Loucy (cell line): ENCODE results near the gene TMEM270.

ENCODE experiments used
- H2AFZ ChIP-seq: fragments of 200-600 bp; sonication (generic); 2 replicates; pipeline ENCODE4 v1.6.0; 2016; ENCODE audit warnings: antibody characterized with exemption, mild to moderate bottlenecking, low read length, moderate library complexity
- H3F3A ChIP-seq: fragments of 200-600 bp; 2 replicates; pipeline ENCODE4 v1.6.0; 2016; ENCODE audit warnings: antibody characterized with exemption, low read depth, mild to moderate bottlenecking
- H3K27me3 ChIP-seq: fragments of 200-600 bp; sonication (generic); 2 replicates; pipeline ENCODE4 v1.6.1; 2014; ENCODE audit warnings: low read length, mild to moderate bottlenecking; ENCODE audit not compliant: insufficient read depth, poor library complexity, severe bottlenecking
- H3K36me3 ChIP-seq: fragments of 200-600 bp; sonication (generic); 2 replicates; pipeline ENCODE4 v1.6.1; 2016; ENCODE audit warnings: low read length; ENCODE audit not compliant: insufficient read depth
- H3K4me1 ChIP-seq: fragments of 200-600 bp; sonication (generic); 2 replicates; pipeline ENCODE4 v1.5.1; 2014; ENCODE audit warnings: low read length, mild to moderate bottlenecking; ENCODE audit not compliant: insufficient read depth, poor library complexity, severe bottlenecking
- H3K4me2 ChIP-seq: fragments of 200-600 bp; sonication (generic); 2 replicates; pipeline ENCODE4 v1.6.0; 2014; ENCODE audit warnings: antibody characterized with exemption, low read length, low read depth, mild to moderate bottlenecking; ENCODE audit not compliant: poor library complexity, severe bottlenecking
- H3K4me3 ChIP-seq: fragments of 200-600 bp; sonication (generic); 2 replicates; pipeline ENCODE4 v1.5.1; 2014; ENCODE audit warnings: low read length, mild to moderate bottlenecking, mixed read lengths; ENCODE audit not compliant: poor library complexity, severe bottlenecking
- H3K79me2 ChIP-seq: fragments of 200-600 bp; sonication (generic); 2 replicates; pipeline ENCODE4 v1.6.1; 2014; ENCODE audit warnings: low read length; ENCODE audit not compliant: insufficient read depth
- H3K9ac ChIP-seq: fragments of 200-600 bp; sonication (generic); 2 replicates; pipeline ENCODE4 v1.6.0; 2014; ENCODE audit warnings: mild to moderate bottlenecking, low read depth, low read length, moderate library complexity; ENCODE audit not compliant: poor library complexity, severe bottlenecking
- H3K9me2 ChIP-seq: fragments of 200-600 bp; sonication (generic); replicated peaks from 2 replicates; pipeline ENCODE4 v1.6.1; 2016; ENCODE audit warnings: low read depth, low read length, mixed read lengths
- H3K9me3 ChIP-seq: fragments of 200-600 bp; sonication (generic); 2 replicates; pipeline ENCODE4 v1.6.1; 2014; ENCODE audit warnings: mild to moderate bottlenecking, antibody characterized with exemption, low read length, low read depth; ENCODE audit not compliant: insufficient read depth
- H4K20me1 ChIP-seq: fragments of 200-600 bp; sonication (generic); 2 replicates; pipeline ENCODE4 v1.6.0; 2014; ENCODE audit warnings: antibody characterized with exemption, low read length, mild to moderate bottlenecking; ENCODE audit not compliant: insufficient read depth, poor library complexity, severe bottlenecking
- EZH2phosphoT487 ChIP-seq: fragments of 200-600 bp; IDR thresholded peaks from 2 replicates; pipeline ENCODE4 v1.6.1; 2018; ENCODE audit warnings: antibody characterized with exemption, mild to moderate bottlenecking, moderate library complexity, borderline replicate concordance
- TF ChIP-seq, protein P1 (sequence below): fragments of 200-600 bp; sonication (generic); conservative IDR thresholded peaks from 2 replicates; pipeline ENCODE4 v1.5.1; 2014; ENCODE audit warnings: mild to moderate bottlenecking, antibody characterized with exemption, low read length

The TMEM270 gene

DNA sequence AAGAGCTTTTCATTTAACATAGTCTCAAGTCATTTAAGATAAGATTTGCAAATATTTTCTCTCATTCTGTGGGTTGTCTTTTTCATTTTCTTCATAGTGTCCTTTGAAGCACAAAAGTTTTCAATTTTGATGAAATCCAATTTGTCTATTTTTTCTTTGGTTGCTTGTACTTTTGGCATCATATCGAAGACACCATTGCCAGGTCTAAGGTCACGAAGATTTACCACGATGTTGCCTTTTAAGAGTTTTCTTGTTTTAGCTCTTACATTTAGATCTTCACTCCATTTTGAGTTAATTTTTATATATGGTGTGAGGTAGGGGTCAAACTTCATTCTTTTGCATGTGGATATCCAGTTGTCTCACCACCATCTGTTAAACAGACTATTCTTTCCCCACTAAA, 34.7 kb downstream of the TMEM270 start:
- TF ChIP-seq EZH2phosphoT487, result no peak
- TF ChIP-seq, protein P1, sequence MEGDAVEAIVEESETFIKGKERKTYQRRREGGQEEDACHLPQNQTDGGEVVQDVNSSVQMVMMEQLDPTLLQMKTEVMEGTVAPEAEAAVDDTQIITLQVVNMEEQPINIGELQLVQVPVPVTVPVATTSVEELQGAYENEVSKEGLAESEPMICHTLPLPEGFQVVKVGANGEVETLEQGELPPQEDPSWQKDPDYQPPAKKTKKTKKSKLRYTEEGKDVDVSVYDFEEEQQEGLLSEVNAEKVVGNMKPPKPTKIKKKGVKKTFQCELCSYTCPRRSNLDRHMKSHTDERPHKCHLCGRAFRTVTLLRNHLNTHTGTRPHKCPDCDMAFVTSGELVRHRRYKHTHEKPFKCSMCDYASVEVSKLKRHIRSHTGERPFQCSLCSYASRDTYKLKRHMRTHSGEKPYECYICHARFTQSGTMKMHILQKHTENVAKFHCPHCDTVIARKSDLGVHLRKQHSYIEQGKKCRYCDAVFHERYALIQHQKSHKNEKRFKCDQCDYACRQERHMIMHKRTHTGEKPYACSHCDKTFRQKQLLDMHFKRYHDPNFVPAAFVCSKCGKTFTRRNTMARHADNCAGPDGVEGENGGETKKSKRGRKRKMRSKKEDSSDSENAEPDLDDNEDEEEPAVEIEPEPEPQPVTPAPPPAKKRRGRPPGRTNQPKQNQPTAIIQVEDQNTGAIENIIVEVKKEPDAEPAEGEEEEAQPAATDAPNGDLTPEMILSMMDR, result no peak
- Histone ChIP-seq H2AFZ (no peak overlapping the region), H3K4me2 (no peak overlapping the region), H3K36me3 (no peaks in the 10 kb centered on the region), H4K20me1 (no peaks in the 10 kb centered on the region), H3F3A (no peaks in the 10 kb centered on the region), H3K9me2 (no peaks in the 10 kb centered on the region), H3K9ac (no peak overlapping the region), H3K79me2 (no peaks in the 10 kb centered on the region), H3K9me3 (no peaks in the 10 kb centered on the region), H3K4me1 (no peaks in the 10 kb centered on the region), H3K4me3 (no peak overlapping the region), H3K27me3 (no peaks in the 10 kb centered on the region)

DNA sequence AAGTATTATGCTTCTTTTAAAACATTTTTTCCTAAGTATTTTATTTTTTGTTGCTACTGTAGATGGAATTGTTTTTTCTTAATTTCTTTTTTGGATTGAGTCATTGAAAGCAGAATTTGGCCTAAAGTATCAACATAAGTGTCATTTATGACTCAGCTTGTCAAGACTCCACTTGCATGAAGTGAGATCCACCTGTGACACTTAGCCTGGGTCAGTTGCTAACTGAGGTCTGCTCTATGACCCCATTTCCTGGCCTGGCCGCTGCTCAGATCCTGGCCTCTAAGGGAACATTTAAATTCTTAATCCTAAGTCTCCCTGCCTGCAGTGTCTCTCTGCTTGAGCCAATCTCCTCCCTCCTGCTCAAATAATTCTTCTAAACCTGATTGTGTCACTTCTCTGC, 35.5 kb downstream of the TMEM270 start:
- Histone ChIP-seq H3K9me3 (no peaks in the 10 kb centered on the region), H3K4me1 (no peaks in the 10 kb centered on the region), H3K79me2 (no peaks in the 10 kb centered on the region), H2AFZ (no peak overlapping the region), H3K36me3 (no peaks in the 10 kb centered on the region), H3K9ac (no peak overlapping the region), H3K4me2 (no peak overlapping the region), H3K27me3 (no peaks in the 10 kb centered on the region), H3F3A (no peaks in the 10 kb centered on the region), H3K9me2 (no peaks in the 10 kb centered on the region), H4K20me1 (no peaks in the 10 kb centered on the region), H3K4me3 (no peak overlapping the region)
- TF ChIP-seq, protein P1, result no peak
- no peak for TF ChIP-seq EZH2phosphoT487

DNA sequence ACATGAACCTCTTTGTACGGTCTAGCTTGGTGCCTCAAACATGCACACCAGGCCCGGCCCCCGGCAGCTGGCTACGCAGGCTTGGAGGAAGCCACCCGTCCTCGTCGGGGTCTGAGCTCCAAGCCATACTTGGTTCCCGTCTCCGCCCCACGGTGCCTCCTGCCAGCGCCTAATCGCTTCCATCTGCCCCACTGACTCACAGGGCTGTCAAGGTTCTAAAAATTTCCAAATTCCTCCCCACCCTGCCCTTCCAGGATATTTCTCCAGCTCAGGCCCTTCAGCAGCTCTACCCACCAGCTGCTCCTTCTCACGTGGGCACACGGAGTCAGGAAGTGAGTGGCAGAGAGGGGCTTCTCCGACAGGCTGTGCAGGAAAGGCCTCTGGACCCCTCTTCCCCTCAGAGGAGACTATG, 38.8 kb downstream of the TMEM270 start:
- Histone ChIP-seq H3F3A (no peaks in the 10 kb centered on the region), H3K36me3 (no peaks in the 10 kb centered on the region), H3K4me1 (no peaks in the 10 kb centered on the region)

More for the DNA sequence above, 38.8 kb downstream of the TMEM270 start:
- H3K4me3 ChIP-seq, result no peak overlapping the region
- no peak overlapping the region for H3K9ac ChIP-seq
- no peak overlapping the region for H3K4me2 ChIP-seq
- no peaks in the 10 kb centered on the region for H3K9me2 ChIP-seq
- H4K20me1 ChIP-seq, result no peaks in the 10 kb centered on the region
- TF ChIP-seq, protein P1, result no peak
- TF ChIP-seq EZH2phosphoT487, result no peak
- no peaks in the 10 kb centered on the region for H3K79me2 ChIP-seq
- H3K9me3 ChIP-seq, result no peaks in the 10 kb centered on the region
- no peak overlapping the region for H2AFZ ChIP-seq
- H3K27me3 ChIP-seq, result no peaks in the 10 kb centered on the region
